SK-N-SH (cell line): ENCODE results near the gene LPAR1. TPM values are rescaled to one million over a fixed set of nuclear protein-coding genes. Genes with fewer than 3 reads are reported as not detected.

Experiments
- CTCF ChIA-PET: fragments of 300-600, 350-600 bp; formaldehyde crosslinking; extraction: SDS; loops from one replicate; lab custom pipeline; 2021; lab: Yijun Ruan, JAX
- POLR2A ChIA-PET: fragments of 350-600 bp; sonication (Branson Sonifier 250); formaldehyde crosslinking; extraction: SDS; loops from one replicate; lab custom pipeline; 2020; ENCODE audit warnings: antibody characterized with exemption, inconsistent platforms; lab: Yijun Ruan, JAX
- DNase-seq: peaks from one replicate; pipeline ENCODE4 v3.0.0; 2012
- H2AFZ ChIP-seq: fragments of 200-600 bp; sonication (generic); 2 replicates; pipeline ENCODE4 v1.8.1; 2016; ENCODE audit warnings: antibody characterized with exemption, mild to moderate bottlenecking, low read depth
- H3F3A ChIP-seq: fragments of 200-600 bp; sonication (generic); replicated peaks from 2 replicates; pipeline ENCODE3; 2016; ENCODE audit warnings: antibody characterized with exemption, mild to moderate bottlenecking; ENCODE audit not compliant: insufficient read depth
- H3K27ac ChIP-seq, 2 experiments: fragments of 200-500 bp in 1 of 2; fragments of 200-600 bp in 1 of 2; sonication (Bioruptor generic) in 1 of 2; sonication (generic), shearing (Covaris generic) in 1 of 2; 2 replicates each; pipeline versions ENCODE4 v1.5.1 to v1.6.1; 2014 to 2016; ENCODE audit warnings: low read depth in 2 of 2, inconsistent platforms in 1 of 2, low read length in 1 of 2, mild to moderate bottlenecking in 1 of 2, mixed read lengths in 1 of 2
- H3K27me3 ChIP-seq: fragments of 200-600 bp; sonication (generic), shearing (Covaris generic); 2 replicates; pipeline ENCODE4 v1.6.1; 2016; ENCODE audit warnings: mixed run types; ENCODE audit not compliant: insufficient read depth
- H3K36me3 ChIP-seq, 2 experiments: fragments of 200-500 bp in 1 of 2; fragments of 200-600 bp in 1 of 2; sonication (Bioruptor generic) in 1 of 2; sonication (generic) in 1 of 2; replicated peaks in 1 of 2; 2 replicates each; pipeline versions ENCODE3 to v1.5.1; 2014 to 2016; ENCODE audit warnings: low read length in 1 of 2, mild to moderate bottlenecking in 1 of 2; ENCODE audit not compliant: insufficient read depth in 2 of 2, control insufficient read depth in 1 of 2
- H3K4me1 ChIP-seq, 2 experiments: fragments of 200-500 bp in 1 of 2; fragments of 200-600 bp in 1 of 2; sonication (Bioruptor generic) in 1 of 2; sonication (generic), shearing (Covaris generic) in 1 of 2; 2 replicates each; pipeline versions ENCODE4 v1.5.1 to v1.6.1; 2014 to 2016; ENCODE audit warnings: low read depth in 1 of 2, low read length in 1 of 2, mixed run types in 1 of 2; ENCODE audit not compliant: insufficient read depth in 2 of 2, control insufficient read depth in 1 of 2
- H3K4me2 ChIP-seq: fragments of 200-600 bp; sonication (generic), shearing (Covaris generic); 2 replicates; pipeline ENCODE4 v1.6.1; 2017; ENCODE audit warnings: mixed run types
- H3K4me3 ChIP-seq, 2 experiments: fragments of 200-500 bp in 1 of 2; fragments of 200-600 bp in 1 of 2; sonication (Bioruptor generic) in 1 of 2; sonication (generic), shearing (Covaris generic) in 1 of 2; 2 replicates each; pipeline versions ENCODE4 v1.5.1 to v1.8.1; 2014 to 2016; ENCODE audit warnings: low read depth in 2 of 2, inconsistent platforms in 1 of 2, low read length in 1 of 2, mild to moderate bottlenecking in 1 of 2, mixed read lengths in 1 of 2, moderate library complexity in 1 of 2
- H3K79me2 ChIP-seq: fragments of 200-600 bp; sonication (generic); 2 replicates; pipeline ENCODE4 v1.8.1; 2017; ENCODE audit warnings: mild to moderate bottlenecking; ENCODE audit not compliant: insufficient read depth
- H3K9ac ChIP-seq: fragments of 200-600 bp; sonication (generic); 2 replicates; pipeline ENCODE4 v1.6.1; 2017; ENCODE audit warnings: mixed run types
- H3K9me2 ChIP-seq: fragments of 200-600 bp; sonication (generic); 2 replicates; pipeline ENCODE4 v1.6.1; 2017; ENCODE audit warnings: mixed run types
- H3K9me3 ChIP-seq: fragments of 200-600 bp; sonication (generic); 2 replicates; pipeline ENCODE4 v1.6.1; 2017; ENCODE audit warnings: mixed run types, mild to moderate bottlenecking, moderate library complexity
- H4K20me1 ChIP-seq: fragments of 200-600 bp; sonication (generic); 2 replicates; pipeline ENCODE4 v1.6.1; 2017; ENCODE audit warnings: mild to moderate bottlenecking, mixed run types; ENCODE audit not compliant: insufficient read depth
- CHD2 ChIP-seq: fragments of 150-350 bp; IDR thresholded peaks from 2 replicates; pipeline ENCODE4 v1.6.1; 2018; ENCODE audit warnings: low read length; ENCODE audit not compliant: partially characterized antibody
- CTCF ChIP-seq: fragments of 200-600 bp; sonication (generic); IDR thresholded peaks from 2 replicates; pipeline ENCODE4 v1.6.1; 2017; ENCODE audit warnings: antibody characterized with exemption, mild to moderate bottlenecking, moderate library complexity
- ELF1 ChIP-seq: IDR thresholded peaks from 2 replicates; pipeline ENCODE4 v1.4.0; 2012
- EP300 ChIP-seq, 2 experiments: IDR thresholded peaks; 2 replicates each; pipeline versions ENCODE4 v1.4.0 to v1.6.1; 2012; ENCODE audit warnings: borderline replicate concordance in 1 of 2, low read depth in 1 of 2, low read length in 1 of 2
- EZH2phosphoT487 ChIP-seq: fragments of 200-600 bp; sonication (generic); IDR thresholded peaks from 2 replicates; pipeline ENCODE4 v1.6.1; 2017; ENCODE audit warnings: low read depth, mixed run types, mild to moderate bottlenecking, antibody characterized with exemption, moderate library complexity, borderline replicate concordance
- FOSL2 ChIP-seq: IDR thresholded peaks from 2 replicates; pipeline ENCODE4 v1.4.0; 2012; ENCODE audit warnings: low read depth, mild to moderate bottlenecking, moderate library complexity, borderline replicate concordance
- FOXJ3 ChIP-seq: sonication (generic); formaldehyde crosslinking; IDR thresholded peaks from 2 replicates; pipeline ENCODE4 v1.5.1; 2020; ENCODE audit warnings: mild to moderate bottlenecking, missing genetic modification reagents
- FOXM1 ChIP-seq: IDR thresholded peaks from 2 replicates; pipeline ENCODE4 v1.4.0; 2012; ENCODE audit warnings: low read depth, mild to moderate bottlenecking
- GABPA ChIP-seq: IDR thresholded peaks from 2 replicates; pipeline ENCODE4 v1.4.0; 2012; ENCODE audit warnings: low read depth, mild to moderate bottlenecking
- GATA2 ChIP-seq: sonication (generic); formaldehyde crosslinking; IDR thresholded peaks from 2 replicates; pipeline ENCODE4 v1.5.0; 2020; ENCODE audit warnings: mild to moderate bottlenecking, missing genetic modification reagents
- IRF3 ChIP-seq: fragments of 150-350 bp; IDR thresholded peaks from 2 replicates; pipeline ENCODE4 v1.6.1; 2016; ENCODE audit warnings: mild to moderate bottlenecking, low read depth, low read length
- JUND ChIP-seq: IDR thresholded peaks from 2 replicates; pipeline ENCODE4 v1.4.0; 2012
- NFIC ChIP-seq: IDR thresholded peaks from 2 replicates; pipeline ENCODE4 v1.4.0; 2012; ENCODE audit warnings: borderline replicate concordance
- NRF1 ChIP-seq: IDR thresholded peaks from 2 replicates; pipeline ENCODE4 v1.6.1; 2012; ENCODE audit warnings: low read depth, mild to moderate bottlenecking, low read length
- REST ChIP-seq: IDR thresholded peaks from 2 replicates; pipeline ENCODE4 v1.6.1; 2012; ENCODE audit warnings: mild to moderate bottlenecking, low read depth, low read length, moderate library complexity
- RFX5 ChIP-seq: IDR thresholded peaks from 2 replicates; pipeline ENCODE4 v1.6.1; 2012; ENCODE audit warnings: mild to moderate bottlenecking, improper control_type of control experiment, low read length
- RXRA ChIP-seq: IDR thresholded peaks from 2 replicates; pipeline ENCODE4 v1.4.0; 2012; ENCODE audit warnings: low read depth, mild to moderate bottlenecking, borderline replicate concordance
- SIN3A ChIP-seq: IDR thresholded peaks from 2 replicates; pipeline ENCODE4 v1.6.1; 2012; ENCODE audit warnings: low read depth, mild to moderate bottlenecking, low read length, moderate library complexity, borderline replicate concordance
- USF2 ChIP-seq: fragments of 150-350 bp; IDR thresholded peaks from 2 replicates; pipeline ENCODE4 v1.6.1; 2017; ENCODE audit warnings: antibody characterized with exemption, low read length, low read depth, borderline replicate concordance
- WGBS: methylation state at CpG from one replicate; pipeline ENCODE4 v1.1.6; 2017; ENCODE audit warnings: low lambda C conversion rate; 5-methylcytosine and 5-hydroxymethylcytosine counted together
- polyA plus RNA-seq, 3 experiments: library from polyadenylated mRNA; depleted of rRNA; stranded (reverse); fragments of >200 nt; gene quantifications; 2 replicates each; pipeline ENCODE4 v1.2.3, GENCODE V29; 2012
- TF ChIP-seq, protein P1 (sequence below): IDR thresholded peaks from 2 replicates; pipeline ENCODE4 v1.4.0; 2012; ENCODE audit warnings: low read depth, borderline replicate concordance

The LPAR1 gene
- polyA plus RNA-seq, 1 of the 3 experiments (the other 2 are of a cell fraction), result 9.4 TPM

DNA sequence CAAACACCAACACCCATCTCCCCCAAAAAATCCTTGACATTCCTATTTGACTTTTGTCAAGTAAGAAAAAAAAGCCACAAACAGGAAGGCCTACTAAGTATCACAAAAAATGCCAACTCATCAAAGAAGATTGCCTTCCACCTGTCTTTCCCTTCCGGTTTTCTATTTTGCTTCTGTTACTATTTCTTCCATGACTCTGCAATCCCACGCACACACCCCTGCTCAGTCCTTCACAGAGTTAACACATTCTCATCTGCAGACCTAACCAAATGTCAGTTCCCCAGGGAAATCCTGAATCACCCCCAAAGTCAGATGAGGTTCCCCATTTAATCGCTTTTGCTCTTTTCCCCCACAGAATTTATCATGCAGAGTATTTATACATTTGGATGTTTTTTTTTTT, 15.1 kb downstream of the LPAR1 start:
- POLR2A ChIA-PET, result no interaction called here
- H3K27ac ChIP-seq, result no peak overlapping the region
- CTCF ChIA-PET, result no interaction called here
- H3K4me1 ChIP-seq, result no peaks in the 10 kb centered on the region
- DNase-seq, result no peak
- H3K79me2 ChIP-seq, result no peaks in the 10 kb centered on the region
- no peaks in the 10 kb centered on the region for H3K9me2 ChIP-seq
- no peak overlapping the region for H3K9ac ChIP-seq
- no peaks in the 10 kb centered on the region for H4K20me1 ChIP-seq
- H3K4me2 ChIP-seq, result no peak overlapping the region
- TF ChIP-seq EP300 (IDR thresholded peaks at IDR 0.05; ENCODE audit: borderline replicate concordance in 1 of 2, low read depth in 1 of 2, low read length in 1 of 2) (no peak), FOSL2 (no peak), SIN3A (no peak), RXRA (no peak), GATA2 (CRISPR knock-in tag) (no peak), USF2 (no peak)
- no peaks in the 10 kb centered on the region for H3K27me3 ChIP-seq
- H3F3A ChIP-seq, result no peaks in the 10 kb centered on the region
- WGBS, result 90% methylated on average over 3 of the region's 3 CpGs
- H2AFZ ChIP-seq, result no peak overlapping the region
- no peak overlapping the region for H3K4me3 ChIP-seq
- no peaks in the 10 kb centered on the region for H3K9me3 ChIP-seq
- H3K36me3 ChIP-seq, result no peaks in the 10 kb centered on the region

- H3K4me3 ChIP-seq, result no peak overlapping the region
- H3F3A ChIP-seq, result no peaks in the 10 kb centered on the region
- H3K9ac ChIP-seq, result no peak overlapping the region
- H4K20me1 ChIP-seq, result no peaks in the 10 kb centered on the region
- H2AFZ ChIP-seq, result no peak overlapping the region
- H3K79me2 ChIP-seq, result no peaks in the 10 kb centered on the region
- peaks cover 0 to 8% of the 10 kb centered on the region in 2 experiments; a peak in 2 of 4 replicates for H3K4me1 ChIP-seq
- ChIA-PET CTCF (no interaction called here), POLR2A (no interaction called here)
- 81% methylated on average over 1 of the region's 1 CpG for WGBS
- DNase-seq, result no peak
- H3K27ac ChIP-seq, result no peak overlapping the region
- no peaks in the 10 kb centered on the region for H3K36me3 ChIP-seq
- H3K9me2 ChIP-seq, result no peaks in the 10 kb centered on the region
- no peaks in the 10 kb centered on the region for H3K27me3 ChIP-seq
- no peak overlapping the region for H3K4me2 ChIP-seq
- H3K9me3 ChIP-seq, result no peaks in the 10 kb centered on the region
- no peak for TF ChIP-seq NRF1
- TF ChIP-seq CHD2, result no peak
- TF ChIP-seq FOXM1, result no peak
- TF ChIP-seq IRF3, result no peak
- TF ChIP-seq EZH2phosphoT487, result no peak
- TF ChIP-seq FOXJ3 (CRISPR knock-in tag), result no peak
- TF ChIP-seq REST, result no peak
- TF ChIP-seq, protein P1, sequence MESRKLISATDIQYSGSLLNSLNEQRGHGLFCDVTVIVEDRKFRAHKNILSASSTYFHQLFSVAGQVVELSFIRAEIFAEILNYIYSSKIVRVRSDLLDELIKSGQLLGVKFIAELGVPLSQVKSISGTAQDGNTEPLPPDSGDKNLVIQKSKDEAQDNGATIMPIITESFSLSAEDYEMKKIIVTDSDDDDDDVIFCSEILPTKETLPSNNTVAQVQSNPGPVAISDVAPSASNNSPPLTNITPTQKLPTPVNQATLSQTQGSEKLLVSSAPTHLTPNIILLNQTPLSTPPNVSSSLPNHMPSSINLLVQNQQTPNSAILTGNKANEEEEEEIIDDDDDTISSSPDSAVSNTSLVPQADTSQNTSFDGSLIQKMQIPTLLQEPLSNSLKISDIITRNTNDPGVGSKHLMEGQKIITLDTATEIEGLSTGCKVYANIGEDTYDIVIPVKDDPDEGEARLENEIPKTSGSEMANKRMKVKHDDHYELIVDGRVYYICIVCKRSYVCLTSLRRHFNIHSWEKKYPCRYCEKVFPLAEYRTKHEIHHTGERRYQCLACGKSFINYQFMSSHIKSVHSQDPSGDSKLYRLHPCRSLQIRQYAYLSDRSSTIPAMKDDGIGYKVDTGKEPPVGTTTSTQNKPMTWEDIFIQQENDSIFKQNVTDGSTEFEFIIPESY, result no peak
- TF ChIP-seq NFIC, result no peak
- TF ChIP-seq CTCF, result no peak
- no peak for TF ChIP-seq RFX5
- no peak for TF ChIP-seq ELF1
- TF ChIP-seq FOSL2, result no peak
- TF ChIP-seq GABPA, result no peak
- TF ChIP-seq JUND, result no peak
Measured at GRCh38 chr9:111020594-111020993, 17.7 kb downstream of the LPAR1 start.
